SHP77 (cell line): ENCODE data around the gene SMIM44.

Experiments
- DNase-seq, 2 experiments: peaks; one replicate each; lab custom pipeline; 2025; lab: John Stamatoyannopoulos, UW

SMIM44 gene

GRCh38 chr19:3500429-3501101 lies 17.3 kb upstream of the SMIM44 start, which contains the start of gene DOHH:
Gene DOHH, minus strand, starts transcription at chr19:3500674. Its CDS starts 3,860 bp downstream, at chr19:3496814.
- DNase-seq: peak; percentile 93 to 95

DNA sequence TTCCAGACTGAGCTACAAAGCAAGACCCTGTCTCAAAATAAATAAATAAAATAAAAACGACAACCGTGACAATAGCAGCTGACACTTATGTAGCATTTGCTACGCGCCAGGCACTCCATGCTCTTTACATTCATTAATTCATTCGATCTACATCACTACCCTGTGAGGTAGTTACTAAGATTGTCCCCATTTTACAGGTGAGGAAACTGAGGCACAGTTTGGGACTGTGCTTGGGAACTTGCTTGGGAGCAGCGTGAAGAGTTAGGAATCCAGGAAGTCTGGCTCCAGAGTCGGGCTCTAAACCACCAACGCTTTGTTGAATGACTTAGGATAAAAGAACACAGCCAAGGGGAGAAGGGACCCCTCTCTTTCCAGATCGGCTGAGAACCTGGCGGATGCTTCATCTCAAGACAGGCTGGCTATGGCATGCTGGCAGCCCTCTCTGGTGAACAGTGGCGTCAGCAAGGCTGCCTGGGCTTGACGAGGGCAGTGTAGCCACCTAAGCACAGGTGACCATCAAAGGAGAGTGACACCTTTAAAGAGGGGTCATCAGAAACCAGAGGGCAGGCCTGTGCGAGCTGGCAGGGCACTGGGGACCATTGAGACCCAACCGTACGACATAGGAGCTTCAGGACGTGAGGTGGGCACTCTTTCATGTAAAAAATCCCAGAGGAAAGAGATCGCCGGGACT lies 16.6 kb upstream of the SMIM44 start:
- DNase-seq: no peak

GRCh38 chr19:3497757-3498520 lies 14.7 kb upstream of the SMIM44 start:
- DNase-seq: no peak

GRCh38 chr19:3496392-3497273 lies 13.4 kb upstream of the SMIM44 start:
- DNase-seq: no peak

- DNase-seq: peak in 1 of 2 experiments; percentile 43
Observed at GRCh38 chr19:3494559-3494958, 11.3 kb upstream of the SMIM44 start.

DNA sequence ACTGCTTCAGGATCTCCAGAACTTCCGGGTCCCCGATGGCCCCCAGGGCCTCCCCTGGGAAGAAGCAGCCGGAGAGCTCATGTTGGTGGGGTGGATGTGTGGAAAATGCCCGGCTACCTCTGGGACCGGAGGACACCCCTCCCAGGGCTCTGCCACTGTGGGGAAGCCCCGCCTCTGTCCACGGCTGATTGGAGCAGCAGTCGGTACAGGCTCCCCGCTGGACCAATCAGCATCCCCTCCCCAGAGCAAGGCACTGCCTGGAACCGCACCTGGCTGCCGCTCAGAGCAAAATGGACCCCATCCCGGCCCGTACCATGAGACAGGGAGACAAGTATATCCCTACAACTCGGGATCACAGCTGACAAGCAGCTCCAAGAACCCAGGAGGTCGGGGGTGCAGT lies 10.8 kb upstream of the SMIM44 start:
- no peak for DNase-seq

DNA sequence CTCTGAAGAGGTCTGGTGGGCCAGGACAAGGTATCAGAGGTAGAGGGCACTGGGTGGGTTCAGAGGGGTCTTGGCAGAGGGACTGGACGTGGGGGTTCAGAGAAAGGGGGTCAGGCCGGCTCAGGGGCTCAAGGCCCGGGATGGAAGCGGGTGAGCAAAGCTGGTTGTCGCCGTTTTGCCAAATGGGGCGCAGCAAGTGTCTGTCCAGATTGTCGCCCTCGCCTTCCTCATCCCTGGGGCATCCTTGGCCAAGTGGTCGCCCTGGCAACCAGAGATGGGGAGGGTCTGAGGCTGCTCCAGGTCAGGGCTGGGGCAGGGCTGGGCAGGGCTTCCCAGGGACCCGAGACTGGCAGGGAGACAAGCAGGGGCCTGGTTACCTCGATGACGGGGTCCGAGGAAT lies 10.4 kb upstream of the SMIM44 start:
- no peak for DNase-seq

- no peak for DNase-seq
Observed at GRCh38 chr19:3492919-3493318, 9.7 kb upstream of the SMIM44 start.

DNA sequence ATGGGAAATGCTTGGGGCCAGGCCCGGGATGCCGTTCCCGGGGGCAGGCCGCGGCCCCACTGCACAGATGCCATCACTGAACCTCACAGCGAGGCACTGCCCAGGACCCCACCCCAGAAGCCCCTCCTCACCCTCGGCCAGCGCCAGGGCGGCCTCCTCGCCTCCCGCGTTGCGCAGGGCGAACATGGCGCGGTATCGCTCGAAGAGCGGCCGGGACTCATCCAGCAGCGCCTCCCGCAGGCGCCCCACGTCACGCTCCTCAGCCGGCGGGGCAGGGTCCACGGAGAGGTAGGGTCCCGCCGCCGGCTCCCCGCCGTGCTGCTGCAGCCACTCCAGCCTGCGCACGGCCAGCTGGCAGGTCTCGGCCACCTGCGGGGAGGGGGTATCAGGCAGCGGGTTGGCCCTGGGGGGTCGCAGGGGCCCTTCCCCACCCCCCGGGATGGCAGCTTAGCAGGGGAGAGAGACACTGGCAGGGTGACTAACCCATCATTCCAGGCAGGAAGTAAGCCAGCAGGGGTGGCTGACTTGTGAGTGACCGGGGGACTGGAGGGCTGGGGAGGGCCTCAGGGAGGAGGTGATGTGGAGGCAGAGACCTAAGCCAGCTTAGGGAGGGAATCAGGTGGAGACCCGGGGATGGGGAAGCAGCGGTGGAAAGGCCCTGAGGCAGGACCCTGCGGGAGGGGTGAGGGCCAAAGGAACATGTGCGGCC lies 9.0 kb upstream of the SMIM44 start:
- no peak for DNase-seq

- no peak for DNase-seq
Observed at GRCh38 chr19:3491396-3492119, 8.3 kb upstream of the SMIM44 start.

GRCh38 chr19:3482507-3483225 lies 575 bp downstream of the SMIM44 start:
- no peak for DNase-seq

GRCh38 chr19:3481241-3482090 lies 1.8 kb downstream of the SMIM44 start:
- peak in 1 of 2 experiments; percentile 17 for DNase-seq

DNA sequence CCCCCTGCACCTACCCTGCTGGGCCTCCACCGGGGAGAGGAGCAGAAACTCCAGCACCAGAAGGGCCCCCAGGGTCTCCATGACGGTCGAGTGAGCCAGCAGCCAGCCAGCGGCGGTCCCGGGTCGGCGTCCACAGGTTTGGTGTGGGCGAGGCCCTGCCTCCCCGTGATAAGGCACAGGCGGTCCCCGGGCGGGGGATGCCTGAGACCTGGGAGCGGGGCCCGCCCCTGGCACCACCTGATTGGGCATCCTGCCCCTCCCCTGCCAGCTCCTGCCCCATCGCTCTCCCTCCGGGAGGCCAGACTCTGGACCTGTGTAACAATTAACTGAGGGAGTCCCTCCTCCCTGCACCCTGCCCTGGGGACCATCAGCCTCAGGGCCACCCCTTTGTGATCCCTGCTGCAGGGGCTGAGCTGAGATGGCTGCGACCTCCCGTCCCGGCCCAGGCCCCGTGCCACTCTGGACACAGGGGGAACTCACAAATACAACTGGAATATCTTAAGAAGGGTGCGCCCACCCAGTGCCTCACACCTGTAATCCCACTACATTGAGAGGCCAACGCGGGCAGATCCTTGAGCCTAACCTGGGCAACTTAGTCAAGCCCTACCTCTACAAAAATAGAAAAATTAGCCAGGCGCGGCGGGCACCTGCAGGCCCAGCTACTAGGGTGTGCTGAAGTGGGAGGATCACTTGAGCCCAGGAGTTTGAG lies 2.7 kb downstream of the SMIM44 start, which contains the start of gene SMIM24:
Gene SMIM24 (minus strand): TSS at position 143 of the 709 bp plus-strand sequence. CDS start 62 bp downstream, at position 81.
- DNase-seq: no peak

DNA sequence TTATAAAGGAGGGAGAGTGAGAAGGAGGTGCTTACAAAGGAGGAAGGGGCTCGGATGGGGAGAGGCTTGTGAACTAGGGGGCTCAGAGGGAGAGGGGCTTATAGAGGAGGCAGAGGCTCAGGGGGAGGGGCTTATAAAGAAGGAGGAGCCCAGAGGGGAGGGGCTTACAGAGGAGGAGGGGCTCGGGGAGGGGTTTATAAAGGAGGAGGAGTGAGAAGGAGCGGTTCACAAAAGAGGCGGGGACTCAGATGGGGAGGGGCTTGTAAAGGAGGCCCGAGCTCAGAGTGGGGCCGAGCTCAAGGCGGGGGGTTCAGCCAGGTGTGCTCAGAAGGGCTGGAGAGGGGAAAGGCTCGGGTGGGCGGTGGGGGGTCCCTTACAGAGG lies 3.4 kb downstream of the SMIM44 start:
- DNase-seq: peak in 1 of 2 experiments; percentile 9

DNA sequence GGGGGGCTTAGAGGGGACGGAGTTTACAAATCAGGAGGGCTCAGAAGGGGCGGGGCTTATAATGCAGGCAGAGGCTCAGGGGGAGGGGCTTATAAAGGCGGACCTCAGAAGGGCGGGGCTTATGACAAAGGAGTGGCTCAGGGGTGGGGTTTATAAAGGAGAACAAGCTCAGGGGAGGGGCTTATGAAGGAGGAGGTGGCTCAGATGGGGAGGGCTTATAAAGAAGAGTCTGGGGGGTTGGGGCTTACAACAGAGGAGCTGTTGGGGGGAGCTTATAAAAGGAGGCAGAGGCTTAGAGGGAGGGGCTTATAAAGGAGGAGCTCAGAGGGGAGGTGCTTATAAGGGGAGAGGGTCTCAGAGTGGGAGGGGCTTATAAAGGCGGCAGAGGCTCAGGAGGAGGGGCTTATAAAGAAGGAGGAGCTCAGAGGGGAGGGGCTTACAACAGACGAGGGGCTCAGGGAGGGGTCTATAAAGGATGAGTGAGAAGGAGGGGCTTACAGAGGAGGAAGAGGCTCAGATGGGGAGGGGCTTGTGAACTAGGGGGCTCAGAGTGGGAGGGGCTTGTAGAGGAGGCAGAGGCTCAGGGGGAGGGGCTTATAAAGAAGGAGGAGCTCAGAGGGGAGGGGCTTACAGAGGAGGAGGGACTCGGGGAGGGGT lies 3.9 kb downstream of the SMIM44 start:
- DNase-seq: no peak

GRCh38 chr19:3478409-3479176 lies 4.6 kb downstream of the SMIM44 start:
- DNase-seq: no peak

DNA sequence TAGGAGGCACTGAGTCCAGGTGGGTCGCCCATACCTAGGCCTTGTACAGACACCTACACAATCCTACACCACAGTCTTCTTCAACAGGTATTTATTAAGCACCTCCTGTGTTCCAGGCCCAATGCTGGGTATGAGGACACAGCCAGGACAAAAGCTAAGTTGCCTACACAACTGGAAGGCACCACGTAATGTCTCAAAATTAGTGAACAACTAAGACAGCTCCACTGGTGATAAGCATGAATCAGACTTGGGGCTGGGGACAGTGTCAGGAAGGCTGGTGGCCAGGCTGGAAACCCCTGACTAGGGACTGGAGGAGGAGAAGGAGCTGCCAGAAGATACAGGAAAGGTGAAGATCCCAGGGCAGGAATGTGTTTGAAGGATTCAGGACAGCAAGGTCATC lies 5.3 kb downstream of the SMIM44 start:
- DNase-seq: no peak
